PC-9 (cell line): ENCODE data around the gene RALGAPB. TPM values are rescaled to one million over a fixed set of nuclear protein-coding genes. Genes with fewer than 3 reads are reported as not detected.

Experiments
- BruUV-seq: library from RNA; stranded (reverse); fragments of 400-500 nt; replicated peaks from 2 replicates; lab custom pipeline; 2021; lab: Mats Ljungman, UMichigan
- CTCF ChIA-PET: fragments of 300-600 bp; sonication (Branson Sonifier 250); formaldehyde crosslinking; loops from one replicate; lab custom pipeline; 2022; ENCODE audit warnings: antibody characterized with exemption; lab: Charles Lee
- POLR2A ChIA-PET: fragments of 300-600 bp; sonication (Branson Sonifier 250); formaldehyde crosslinking; loops from one replicate; lab custom pipeline; 2022; ENCODE audit warnings: antibody characterized with exemption; ENCODE audit not compliant: unreplicated experiment; lab: Charles Lee
- DNase-seq, 2 experiments: peaks; one replicate each; pipeline versions ENCODE4 v3.0.0 to v3.0.0-alpha.2; 2015 to 2022; ENCODE audit warnings: mixed read lengths in 1 of 2
- H2AFZ ChIP-seq: fragments of 200-600 bp; sonication (generic); 2 replicates; pipeline ENCODE4 v1.8.1; 2017; ENCODE audit warnings: antibody characterized with exemption
- H3F3A ChIP-seq: fragments of 200-600 bp; sonication (generic); 2 replicates; pipeline ENCODE4 v1.8.1; 2017; ENCODE audit warnings: antibody characterized with exemption, mild to moderate bottlenecking, low read depth; ENCODE audit not compliant: insufficient read depth
- H3K27ac ChIP-seq: fragments of 200-600 bp; sonication (generic); 2 replicates; pipeline ENCODE4 v1.6.1; 2016; ENCODE audit warnings: mixed run types
- H3K27me3 ChIP-seq: fragments of 200-600 bp; sonication (generic); 2 replicates; pipeline ENCODE4 v1.6.1; 2016; ENCODE audit warnings: low read depth, mixed run types; ENCODE audit not compliant: insufficient read depth
- H3K36me3 ChIP-seq: fragments of 200-600 bp; sonication (generic); 2 replicates; pipeline ENCODE4 v1.6.1; 2016; ENCODE audit warnings: low read depth, mixed run types
- H3K4me1 ChIP-seq: fragments of 200-600 bp; sonication (generic); replicated peaks from 2 replicates; pipeline ENCODE4 v1.6.1; 2016; ENCODE audit warnings: mixed run types; ENCODE audit not compliant: insufficient read depth
- H3K4me2 ChIP-seq: fragments of 200-600 bp; sonication (generic); 2 replicates; pipeline ENCODE4 v1.6.1; 2017; ENCODE audit warnings: mixed run types
- H3K4me3 ChIP-seq: fragments of 200-600 bp; sonication (generic); 2 replicates; pipeline ENCODE4 v1.6.1; 2016; ENCODE audit warnings: mixed run types
- H3K79me2 ChIP-seq: fragments of 200-600 bp; sonication (generic); 2 replicates; pipeline ENCODE4 v1.6.1; 2017; ENCODE audit warnings: low read depth, mixed run types
- H3K9me2 ChIP-seq: fragments of 200-600 bp; sonication (generic); 2 replicates; pipeline ENCODE4 v1.8.1; 2017; ENCODE audit warnings: mild to moderate bottlenecking; ENCODE audit not compliant: insufficient read depth
- H3K9me3 ChIP-seq: fragments of 200-600 bp; sonication (generic); 2 replicates; pipeline ENCODE4 v1.8.1; 2016; ENCODE audit warnings: low read depth; ENCODE audit not compliant: insufficient read depth
- H4K20me1 ChIP-seq: fragments of 200-600 bp; sonication (generic); 2 replicates; pipeline ENCODE4 v1.8.1; 2017; ENCODE audit not compliant: insufficient read depth
- EZH2 ChIP-seq: fragments of 200-600 bp; sonication (generic); IDR thresholded peaks from 2 replicates; pipeline ENCODE4 v1.8.0; 2017; ENCODE audit warnings: antibody characterized with exemption, low read depth
- intact Hi-C: fragments of 100-400 bp; cut with micrococcal nuclease; formaldehyde crosslinking; loops from one replicate; pipeline ENCODE4 v1.10.0; 2022; ENCODE audit not compliant: unreplicated experiment
- total RNA-seq: library from RNA; stranded (reverse); gene quantifications from 2 replicates; pipeline ENCODE4 v1.2.3, GENCODE V29; 2021
- TF ChIP-seq, protein P1 (sequence below): fragments of 200-600 bp; sonication (generic); conservative IDR thresholded peaks from 2 replicates; pipeline ENCODE4 v1.6.1; 2017; ENCODE audit warnings: mixed run types, antibody characterized with exemption, mild to moderate bottlenecking, moderate library complexity

Gene RALGAPB
- total RNA-seq, 1 experiment from 2014 or later, result 40.2 TPM

DNA sequence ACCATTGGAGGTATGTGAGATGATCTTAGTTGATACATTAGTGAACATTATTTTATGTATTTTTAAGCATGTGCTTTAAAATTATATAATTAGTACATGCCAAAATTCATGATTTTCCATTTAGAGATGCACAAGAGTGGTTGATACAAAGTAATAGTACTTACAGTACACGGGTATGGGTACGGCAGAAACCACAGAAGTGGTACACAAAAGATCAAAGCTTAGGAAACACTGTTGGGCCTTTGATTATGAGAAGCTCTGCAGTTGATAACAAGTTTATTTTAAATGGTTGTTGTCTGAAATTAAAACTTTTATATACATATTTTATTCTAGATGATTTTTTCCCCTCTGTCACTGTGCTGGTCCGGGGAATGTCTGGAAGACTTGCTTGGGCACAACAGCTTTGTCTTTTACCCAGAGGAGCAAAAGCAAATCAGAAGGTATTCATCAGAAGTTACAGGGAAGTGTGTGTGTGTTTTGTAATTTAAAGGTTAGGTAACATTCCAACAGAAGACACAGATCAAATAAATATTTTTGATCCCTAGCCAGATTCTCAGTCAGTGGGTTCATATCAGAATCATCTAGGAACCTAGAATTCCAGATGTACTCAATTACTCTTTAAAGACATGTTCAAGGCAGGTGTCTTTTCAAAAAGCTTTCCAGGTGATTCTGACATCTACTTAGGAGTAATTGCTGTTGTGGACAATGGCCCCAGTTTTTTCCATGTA is 75.9 kb downstream of the RALGAPB start:
- Histone ChIP-seq H3K36me3 (peaks cover 46% of the 10 kb centered on the region), H4K20me1 (peaks cover 5% of the 10 kb centered on the region; the same call in 1 of the 2 replicates)
- no TSS peak for BruUV-seq

DNA sequence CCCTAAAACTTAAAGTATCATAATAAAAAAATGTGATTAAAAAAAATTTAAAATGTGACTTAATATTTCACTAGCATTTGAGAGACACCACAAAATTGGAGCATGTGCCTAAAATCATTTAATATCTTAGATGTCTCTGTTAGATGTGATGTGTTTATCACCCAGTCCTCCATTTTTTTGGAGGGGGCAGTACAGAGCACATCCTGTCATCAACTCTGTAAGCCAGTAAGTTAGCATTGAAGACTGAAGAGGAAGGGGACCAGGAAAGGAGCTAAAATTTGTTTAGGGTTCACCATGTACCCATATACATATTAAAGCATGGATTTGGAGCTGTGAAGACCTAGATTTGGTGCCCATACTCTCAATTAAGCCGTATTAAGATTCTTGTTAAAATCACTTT is 77.6 kb downstream of the RALGAPB start:
- TF ChIP-seq, protein P1, sequence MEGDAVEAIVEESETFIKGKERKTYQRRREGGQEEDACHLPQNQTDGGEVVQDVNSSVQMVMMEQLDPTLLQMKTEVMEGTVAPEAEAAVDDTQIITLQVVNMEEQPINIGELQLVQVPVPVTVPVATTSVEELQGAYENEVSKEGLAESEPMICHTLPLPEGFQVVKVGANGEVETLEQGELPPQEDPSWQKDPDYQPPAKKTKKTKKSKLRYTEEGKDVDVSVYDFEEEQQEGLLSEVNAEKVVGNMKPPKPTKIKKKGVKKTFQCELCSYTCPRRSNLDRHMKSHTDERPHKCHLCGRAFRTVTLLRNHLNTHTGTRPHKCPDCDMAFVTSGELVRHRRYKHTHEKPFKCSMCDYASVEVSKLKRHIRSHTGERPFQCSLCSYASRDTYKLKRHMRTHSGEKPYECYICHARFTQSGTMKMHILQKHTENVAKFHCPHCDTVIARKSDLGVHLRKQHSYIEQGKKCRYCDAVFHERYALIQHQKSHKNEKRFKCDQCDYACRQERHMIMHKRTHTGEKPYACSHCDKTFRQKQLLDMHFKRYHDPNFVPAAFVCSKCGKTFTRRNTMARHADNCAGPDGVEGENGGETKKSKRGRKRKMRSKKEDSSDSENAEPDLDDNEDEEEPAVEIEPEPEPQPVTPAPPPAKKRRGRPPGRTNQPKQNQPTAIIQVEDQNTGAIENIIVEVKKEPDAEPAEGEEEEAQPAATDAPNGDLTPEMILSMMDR, result no peak; the same call in 1 of the 2 replicates
- no peaks in the 10 kb centered on the region for H3K79me2 ChIP-seq
- H3K4me2 ChIP-seq, result no peak overlapping the region
- no peaks in the 10 kb centered on the region for H3K9me3 ChIP-seq
- H3F3A ChIP-seq, result no peaks in the 10 kb centered on the region; the same call in 1 of the 2 replicates
- H3K4me1 ChIP-seq, result no peaks in the 10 kb centered on the region
- peaks cover 48% of the 10 kb centered on the region for H3K36me3 ChIP-seq
- H3K27me3 ChIP-seq, result no peaks in the 10 kb centered on the region
- DNase-seq, result no peak
- intact Hi-C loops, result no loop called here
- no peak overlapping the region for H3K4me3 ChIP-seq
- ChIA-PET CTCF (no interaction called here), POLR2A (no interaction called here)
- no peak overlapping the region for H3K27ac ChIP-seq
- H2AFZ ChIP-seq, result no peak overlapping the region
- H4K20me1 ChIP-seq, result no peaks in the 10 kb centered on the region
- H3K9me2 ChIP-seq, result no peaks in the 10 kb centered on the region
- BruUV-seq, result no TSS peak

More for the DNA sequence above, 75.9 kb downstream of the RALGAPB start:
- DNase-seq, result peak in 1 of 2 experiments; percentile 50
- ChIA-PET POLR2A (interaction anchor here (0.7 kb wide), 1 partner anchor 413 kb away, joined by 6 read pairs; no protein-coding TSS in a partner anchor), CTCF (interaction anchor here (0.6 kb wide), 1 partner anchor 77 kb away, joined by 3 read pairs; no protein-coding TSS in a partner anchor)
- no peak overlapping the region for H3K27ac ChIP-seq
- no peak overlapping the region for H2AFZ ChIP-seq
- intact Hi-C loops, result no loop called here
- no peaks in the 10 kb centered on the region for H3K9me2 ChIP-seq
- no peaks in the 10 kb centered on the region for H3K27me3 ChIP-seq
- TF ChIP-seq, protein P1, result no peak
- no peak for TF ChIP-seq EZH2
- H3K4me3 ChIP-seq, result no peak overlapping the region
- no peaks in the 10 kb centered on the region for H3F3A ChIP-seq
- H3K4me1 ChIP-seq, result no peaks in the 10 kb centered on the region
- no peaks in the 10 kb centered on the region for H3K9me3 ChIP-seq
- no peaks in the 10 kb centered on the region for H3K79me2 ChIP-seq
- H3K4me2 ChIP-seq, result no peak overlapping the region

DNA sequence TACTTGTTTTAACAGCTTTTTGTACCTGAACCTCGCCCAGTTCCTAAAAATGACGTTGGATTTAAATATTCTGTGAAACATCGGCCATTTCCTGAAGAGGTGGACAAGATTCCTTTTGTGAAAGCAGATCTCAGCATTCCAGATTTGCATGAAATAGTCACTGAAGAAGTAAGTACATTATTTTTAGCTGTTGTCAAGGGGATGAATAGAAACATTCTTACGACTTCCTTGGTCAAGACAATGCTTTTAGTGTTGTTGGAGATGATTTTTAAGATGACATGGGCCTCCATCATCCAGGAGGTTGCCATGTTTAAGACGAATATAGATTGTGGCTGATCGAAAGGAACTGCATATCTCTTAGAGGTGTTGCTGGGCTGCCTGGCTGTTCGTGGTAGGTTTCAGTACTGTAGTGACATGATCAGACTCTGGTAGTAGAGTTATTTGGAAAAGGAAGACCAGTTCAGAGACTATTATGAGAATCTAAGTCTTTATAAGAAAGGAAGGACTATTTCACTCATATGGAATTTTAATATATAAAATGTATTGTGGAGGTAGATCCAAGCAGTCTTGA is 78.5 kb downstream of the RALGAPB start:
- no peak overlapping the region for H3K27ac ChIP-seq
- TF ChIP-seq, protein P1, result no peak
- BruUV-seq, result no TSS peak
- H3K27me3 ChIP-seq, result no peaks in the 10 kb centered on the region
- peaks cover 4% of the 10 kb centered on the region for H3F3A ChIP-seq
- H2AFZ ChIP-seq, result no peak overlapping the region
- H3K9me3 ChIP-seq, result no peaks in the 10 kb centered on the region
- H3K4me2 ChIP-seq, result no peak overlapping the region
- CTCF ChIA-PET, result no interaction called here
- no peaks in the 10 kb centered on the region for H4K20me1 ChIP-seq
- intact Hi-C loops, result no loop called here
- no peak for DNase-seq
- no peak overlapping the region for H3K4me3 ChIP-seq
- H3K36me3 ChIP-seq, result peaks cover 54% of the 10 kb centered on the region
- no peaks in the 10 kb centered on the region for H3K9me2 ChIP-seq
- no peaks in the 10 kb centered on the region for H3K79me2 ChIP-seq
- H3K4me1 ChIP-seq, result no peaks in the 10 kb centered on the region
- POLR2A ChIA-PET, result interaction anchor here (0.6 kb wide), 1 partner anchor 518 kb away, joined by 4 read pairs; no protein-coding TSS in a partner anchor
